Heart right ventricle (tissue), 16 donors: Measurements from ENCODE around the gene PCCA. TPM values are rescaled to one million over a fixed set of nuclear protein-coding genes. Genes with fewer than 3 reads are reported as not detected.

ENCODE experiments used
- ATAC-seq, 8 donors: fragments of 200-7000 bp; cut with Tn5 transposase; one replicate each; pipeline ENCODE4 v1.9.1; 2020; ENCODE audit warnings: mild to moderate bottlenecking in 8 of 8, moderate library complexity in 8 of 8, moderate number of reproducible peaks in 1 of 8
- DNase-seq, 2 donors: peaks; one replicate each; pipeline ENCODE4 v3.0.0-alpha.2; 2020
- H3K27ac ChIP-seq, 10 donors: fragments of 200-600 bp; sonication (generic) in 2 of 10; one replicate each; pipeline versions ENCODE4 v1.5.0 to v1.8.0; 2020 to 2022; ENCODE audit warnings: mild to moderate bottlenecking in 3 of 10
- H3K27me3 ChIP-seq, 7 donors: fragments of 200-600 bp; one replicate each; pipeline ENCODE4 v1.8.0; 2021 to 2022; ENCODE audit warnings: mild to moderate bottlenecking in 2 of 7
- H3K36me3 ChIP-seq, 9 donors: fragments of 200-600 bp; sonication (generic) in 1 of 9; one replicate each; pipeline versions ENCODE4 v1.5.0 to v1.8.0; 2020 to 2022; ENCODE audit warnings: mild to moderate bottlenecking in 2 of 9
- H3K4me1 ChIP-seq, 9 donors: fragments of 200-600 bp; sonication (generic) in 1 of 9; one replicate each; pipeline versions ENCODE4 v1.5.0 to v1.8.0; 2020 to 2022; ENCODE audit warnings: mild to moderate bottlenecking in 4 of 9
- H3K4me3 ChIP-seq, 10 donors: fragments of 200-600 bp; sonication (generic) in 2 of 10; one replicate each; pipeline versions ENCODE4 v1.5.0 to v1.8.0; 2020 to 2022; ENCODE audit warnings: mild to moderate bottlenecking in 7 of 10, moderate library complexity in 2 of 10
- H3K9me3 ChIP-seq, 11 donors: fragments of 200-600 bp in 10 of 11; sonication (generic) in 2 of 11; one replicate each; pipeline versions ENCODE4 v1.5.0 to v1.8.0; 2013 to 2022; ENCODE audit warnings: mild to moderate bottlenecking in 2 of 11, control low read depth in 1 of 11, moderate library complexity in 1 of 11
- WGBS, 2 donors: extraction: QIAGEN DNeasy Blood & Tissue Kit; methylation state at CpG; one replicate each; pipeline ENCODE4 v1.1.7; 2013; ENCODE audit warnings: inconsistent platforms in 1 of 2; 5-methylcytosine and 5-hydroxymethylcytosine counted together
- intact Hi-C, 10 donors: fragments of 100-400 bp; cut with DNase I; formaldehyde crosslinking; loops; one replicate each; pipeline versions ENCODE4 v1.11.1 to v1.14.2; 2022
- polyA plus RNA-seq, 2 donors: library from polyadenylated mRNA; stranded (reverse); fragments of 200-250 nt; gene quantifications; one replicate each; pipeline ENCODE4 v1.2.3, GENCODE V29; 2013
- total RNA-seq, 10 donors: library from RNA; stranded (reverse); fragmentation: NEBNext Ultra II Directional in 3 of 10; extraction: Animal tissue kit (Norgen Biotek cat#: 25700) in 3 of 10; gene quantifications; one replicate each; pipeline versions ENCODE4 v1.2.1 to v1.2.4, GENCODE V29; 2021 to 2023
- TF ChIP-seq, protein P1 (sequence below), 9 donors: fragments of 200-600 bp; sonication (generic) in 2 of 9; IDR thresholded peaks; one replicate each; pipeline versions ENCODE4 v1.5.0 to v1.8.0; 2021 to 2022; ENCODE audit warnings: antibody characterized with exemption in 9 of 9, mild to moderate bottlenecking in 5 of 9, moderate library complexity in 1 of 9
- donor health status: Arrhythmogenic right ventricular cardiomyopathy.
- donor health status: ischemic (EF 13 %, LVEDD 7.1; RV severe dilation, severe dysfunction).
- donor health status: healthy with polysubstance abuse.
- donor health status: DM: no; HTN: yes; CAD: no.
- donor health status: DM: no; HTN: no; CAD: no.
- donor health status: ischemic (EF 25% LVEDD 6.9; RV normal size, moderate dysfunction).
- donor health status: ischemic (EF 25% LVEDD 5.7; RV mildly dilated, moderate dysfunction).
- donor health status: healthy.
- donor health status: DM: yes; HTN: yes; CAD: no.
- donor health status: Ischemic cardiomyopathy.
- donor health status: ischemic (EF 35%, LVEDD 5.7; RV mildly dilated, moderate dysfunction).
- donor health status: nonischemic (EF 11% LVEDD 7.7; RV severe dilation, severe dysfunction).
- donor health status: DM: yes; HTN: yes; CAD: no.
- donor health status: PGD.
- donor health status: ischemic (EF 29% LVEDD 5.4; RV normal size, mild dysfunction).
- donor health status: nonischemic (EF 23%, LVEDD 6.1; RV moderate dilation, normal function).

The PCCA gene
- total and polyA plus RNA-seq, 12 donors, result 21.2 to 71.9 (median 60.7) TPM

DNA sequence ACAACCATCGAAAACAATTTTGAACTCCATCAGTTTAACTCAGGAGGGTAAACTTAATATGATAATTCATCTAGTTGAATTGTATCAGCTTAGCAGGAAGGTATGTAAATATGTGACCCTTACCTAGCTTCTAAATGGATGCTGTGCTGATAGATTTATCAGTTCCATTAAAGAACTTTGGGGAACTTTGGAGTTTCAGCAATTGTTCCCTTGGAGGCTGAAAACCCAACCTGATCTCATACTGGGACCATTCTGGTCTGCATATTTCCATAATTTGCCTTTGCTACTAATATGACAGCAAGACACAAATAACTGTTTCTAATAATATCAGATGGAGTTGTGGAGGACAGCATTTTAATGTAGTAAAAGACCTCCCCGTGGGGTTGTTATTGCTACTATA is 371.9 kb downstream of the PCCA start:
- WGBS, 2 donors, result 87 to 91% methylated on average over 2 of the region's 2 CpGs

DNA sequence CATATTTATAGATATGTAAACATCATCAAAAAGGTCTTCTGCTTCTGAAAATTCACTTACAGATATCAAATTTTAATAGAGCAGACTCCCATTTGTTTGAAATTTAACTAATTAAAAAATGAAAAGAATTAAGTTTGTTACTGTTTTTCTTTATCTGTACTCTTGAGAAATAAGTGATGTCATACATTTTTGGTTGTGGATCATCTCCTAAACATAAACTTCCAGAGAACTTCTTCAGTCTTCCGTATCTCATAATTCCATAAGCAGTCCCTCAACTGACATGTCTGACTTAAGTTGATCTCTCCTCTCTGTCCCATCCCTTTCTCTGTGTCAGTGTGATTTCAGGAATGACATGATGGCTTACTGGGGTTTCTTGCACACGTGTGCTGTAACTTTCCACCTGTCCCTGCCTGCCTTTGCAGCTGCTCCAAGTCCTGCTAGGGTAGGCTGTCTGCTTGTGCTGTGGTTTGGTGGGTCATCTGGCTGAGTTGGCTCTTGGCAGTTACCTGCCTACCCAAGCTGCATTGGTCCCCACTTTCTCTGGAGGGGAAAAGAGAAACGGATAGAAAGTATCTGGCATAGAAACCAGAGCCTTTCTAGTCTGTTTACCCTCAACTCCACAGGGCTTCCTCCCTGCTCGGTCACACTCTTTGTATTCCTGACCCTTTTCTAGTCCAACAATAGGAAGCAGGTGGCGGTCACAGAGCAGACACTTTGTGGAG is 372.6 kb downstream of the PCCA start:
- no peaks in the 10 kb centered on the region for H3K36me3 ChIP-seq
- intact Hi-C loops, result no loop called here
- H3K4me1 ChIP-seq, result peaks cover 0 to 11% (median 0%) of the 10 kb centered on the region in 9 donors
- no peaks in the 10 kb centered on the region for H3K27me3 ChIP-seq
- no peak overlapping the region for H3K27ac ChIP-seq
- TF ChIP-seq, protein P1, sequence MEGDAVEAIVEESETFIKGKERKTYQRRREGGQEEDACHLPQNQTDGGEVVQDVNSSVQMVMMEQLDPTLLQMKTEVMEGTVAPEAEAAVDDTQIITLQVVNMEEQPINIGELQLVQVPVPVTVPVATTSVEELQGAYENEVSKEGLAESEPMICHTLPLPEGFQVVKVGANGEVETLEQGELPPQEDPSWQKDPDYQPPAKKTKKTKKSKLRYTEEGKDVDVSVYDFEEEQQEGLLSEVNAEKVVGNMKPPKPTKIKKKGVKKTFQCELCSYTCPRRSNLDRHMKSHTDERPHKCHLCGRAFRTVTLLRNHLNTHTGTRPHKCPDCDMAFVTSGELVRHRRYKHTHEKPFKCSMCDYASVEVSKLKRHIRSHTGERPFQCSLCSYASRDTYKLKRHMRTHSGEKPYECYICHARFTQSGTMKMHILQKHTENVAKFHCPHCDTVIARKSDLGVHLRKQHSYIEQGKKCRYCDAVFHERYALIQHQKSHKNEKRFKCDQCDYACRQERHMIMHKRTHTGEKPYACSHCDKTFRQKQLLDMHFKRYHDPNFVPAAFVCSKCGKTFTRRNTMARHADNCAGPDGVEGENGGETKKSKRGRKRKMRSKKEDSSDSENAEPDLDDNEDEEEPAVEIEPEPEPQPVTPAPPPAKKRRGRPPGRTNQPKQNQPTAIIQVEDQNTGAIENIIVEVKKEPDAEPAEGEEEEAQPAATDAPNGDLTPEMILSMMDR (IDR thresholded peaks at IDR 0.05), result no peak
- DNase-seq (no peak), ATAC-seq (no peak)
- no peak overlapping the region for H3K4me3 ChIP-seq
- H3K9me3 ChIP-seq, result peaks cover 0 to 7% (median 0%) of the 10 kb centered on the region in 11 donors
- 67 to 77% methylated on average over 5 of the region's 5 CpGs for WGBS, 2 donors

More for the DNA sequence above, 371.9 kb downstream of the PCCA start:
- Histone ChIP-seq H3K4me3 (no peak overlapping the region), H3K9me3 (peaks cover 0 to 7% (median 0%) of the 10 kb centered on the region in 11 donors), H3K27ac (no peak overlapping the region), H3K4me1 (peaks cover 0 to 11% (median 0%) of the 10 kb centered on the region in 9 donors), H3K36me3 (no peaks in the 10 kb centered on the region), H3K27me3 (no peaks in the 10 kb centered on the region)
- ATAC-seq (no peak), DNase-seq (no peak)
- intact Hi-C loops, result no loop called here
- TF ChIP-seq, protein P1 (IDR thresholded peaks at IDR 0.05), result no peak

DNA sequence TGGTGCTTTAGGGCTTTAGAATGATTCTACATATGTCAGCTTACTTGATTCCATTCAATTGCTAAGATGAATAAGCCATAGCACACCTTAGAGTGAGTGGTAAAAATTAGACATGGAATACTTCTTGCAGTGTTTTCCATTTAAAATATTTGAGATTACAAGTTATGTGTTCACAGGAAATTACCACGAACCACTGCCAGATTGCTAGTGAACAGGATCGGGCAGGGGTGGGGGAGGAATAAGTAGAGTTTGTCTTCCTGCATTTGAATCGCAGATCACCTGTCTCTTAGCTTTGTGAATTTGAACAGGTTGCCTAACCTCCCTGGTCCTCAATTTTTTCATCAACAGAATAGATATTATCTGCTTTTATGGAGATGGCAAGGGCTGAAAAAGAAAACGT is 375.1 kb downstream of the PCCA start:
- DNase-seq (no peak), ATAC-seq (no peak)
- H3K27ac ChIP-seq, result no peak overlapping the region
- peaks cover 0 to 11% (median 0%) of the 10 kb centered on the region in 9 donors for H3K4me1 ChIP-seq
- H3K36me3 ChIP-seq, result no peaks in the 10 kb centered on the region
- TF ChIP-seq, protein P1 (IDR thresholded peaks at IDR 0.05), result no peak
- H3K4me3 ChIP-seq, result no peak overlapping the region
- peaks cover 0 to 7% (median 0%) of the 10 kb centered on the region in 11 donors for H3K9me3 ChIP-seq
- WGBS, 2 donors, result 49 to 51% methylated on average over 4 of the region's 4 CpGs
- H3K27me3 ChIP-seq, result no peaks in the 10 kb centered on the region
- intact Hi-C loops, result no loop called here

- ATAC-seq, result peak in 1 of 8 donors; percentile 50
Observed at GRCh38 chr13:100465558-100465957, 376.7 kb downstream of the PCCA start.

More at GRCh38 chr13:100465558-100465957, 376.7 kb downstream of the PCCA start:
- Histone ChIP-seq H3K4me1 (peaks cover 0 to 11% (median 0%) of the 10 kb centered on the region in 9 donors), H3K4me3 (no peak overlapping the region), H3K36me3 (peaks cover 0 to 5% (median 0%) of the 10 kb centered on the region in 9 donors), H3K27ac (no peak overlapping the region), H3K9me3 (no peaks in the 10 kb centered on the region), H3K27me3 (no peaks in the 10 kb centered on the region)
- intact Hi-C loops, result no loop called here
- TF ChIP-seq, protein P1 (IDR thresholded peaks at IDR 0.05), result no peak
- 92 to 93% methylated on average over 5 of the region's 5 CpGs for WGBS, 2 donors
- DNase-seq, result no peak
